GM23338 (cell line): ENCODE data around the gene ARID1B. TPM values are rescaled to one million over a fixed set of nuclear protein-coding genes. Genes with fewer than 3 reads are reported as not detected.

ENCODE experiments used
- ATAC-seq: fragments of 200-7000 bp; cut with Tn5 transposase; 3 replicates; pipeline ENCODE4 v1.9.1; 2020
- DNase-seq: peaks from one replicate; pipeline ENCODE4 v3.0.0-alpha.2; 2015; ENCODE audit warnings: low spot score
- H2AFZ ChIP-seq: fragments of 200-600 bp; sonication (generic); 2 replicates; pipeline ENCODE4 v1.8.0; 2016; ENCODE audit warnings: antibody characterized with exemption, mild to moderate bottlenecking, moderate library complexity
- H3F3A ChIP-seq: fragments of 200-600 bp; sonication (generic); replicated peaks from 2 replicates; pipeline ENCODE4 v1.8.0; 2017; ENCODE audit warnings: antibody characterized with exemption, mixed run types, low read depth
- H3K27ac ChIP-seq: fragments of 200-600 bp; sonication (generic); 2 replicates; pipeline ENCODE4 v1.6.1; 2016; ENCODE audit warnings: low read depth
- H3K27me3 ChIP-seq: fragments of 200-600 bp; sonication (generic); 2 replicates; pipeline ENCODE4 v1.8.0; 2016; ENCODE audit warnings: mild to moderate bottlenecking, mixed run types, moderate library complexity; ENCODE audit not compliant: insufficient read depth
- H3K36me3 ChIP-seq: fragments of 200-600 bp; sonication (generic); 2 replicates; pipeline ENCODE4 v1.8.0; 2016; ENCODE audit warnings: mild to moderate bottlenecking; ENCODE audit not compliant: insufficient read depth
- H3K4me1 ChIP-seq: fragments of 200-600 bp; sonication (generic); 2 replicates; pipeline ENCODE4 v1.8.0; 2016; ENCODE audit warnings: mild to moderate bottlenecking, moderate library complexity; ENCODE audit not compliant: insufficient read depth
- H3K4me2 ChIP-seq: fragments of 200-600 bp; sonication (generic); 2 replicates; pipeline ENCODE4 v1.7.1; 2017; ENCODE audit warnings: mixed run types
- H3K4me3 ChIP-seq: fragments of 200-600 bp; sonication (generic); 2 replicates; pipeline ENCODE4 v1.6.1; 2016; ENCODE audit warnings: mixed run types
- H3K79me2 ChIP-seq: fragments of 200-600 bp; sonication (generic); replicated peaks from 2 replicates; pipeline ENCODE4 v1.8.0; 2017; ENCODE audit warnings: mild to moderate bottlenecking; ENCODE audit not compliant: insufficient read depth
- H3K9me2 ChIP-seq: fragments of 200-600 bp; sonication (generic); 2 replicates; pipeline ENCODE4 v1.8.0; 2017; ENCODE audit not compliant: insufficient read depth
- H4K20me1 ChIP-seq: fragments of 200-600 bp; sonication (generic); replicated peaks from 2 replicates; pipeline ENCODE4 v1.8.0; 2017; ENCODE audit warnings: mild to moderate bottlenecking; ENCODE audit not compliant: insufficient read depth
- H3K27ac Mint-ChIP-seq: 2 replicates; pipeline ENCODE4 v1.8.0; 2020; ENCODE audit warnings: inconsistent platforms, mild to moderate bottlenecking, moderate library complexity, mixed read lengths
- H3K27me3 Mint-ChIP-seq: 3 replicates; pipeline ENCODE4 v1.8.0; 2022; ENCODE audit warnings: low read depth, mild to moderate bottlenecking, moderate library complexity, mixed read lengths, inconsistent platforms; ENCODE audit not compliant: insufficient read depth, poor library complexity
- H3K36me3 Mint-ChIP-seq: 3 replicates; pipeline ENCODE4 v1.8.0; 2021; ENCODE audit warnings: low read depth, mild to moderate bottlenecking, inconsistent platforms, moderate library complexity, mixed read lengths
- H3K4me1 Mint-ChIP-seq: 3 replicates; pipeline ENCODE4 v1.8.0; 2020; ENCODE audit warnings: mild to moderate bottlenecking, inconsistent platforms, mixed read lengths
- H3K4me3 Mint-ChIP-seq: 3 replicates; pipeline ENCODE4 v1.8.0; 2021; ENCODE audit warnings: moderate library complexity, mild to moderate bottlenecking, inconsistent platforms, mixed read lengths
- H3K9me3 Mint-ChIP-seq: 3 replicates; pipeline ENCODE4 v1.8.0; 2020; ENCODE audit warnings: moderate library complexity, mild to moderate bottlenecking, inconsistent platforms, mixed read lengths
- CREB1 ChIP-seq: fragments of 250-450 bp; sonication (Bioruptor Pico); IDR thresholded peaks from 2 replicates; pipeline ENCODE4 v1.5.0; 2020; ENCODE audit warnings: low read depth, mild to moderate bottlenecking, moderate library complexity
- CTCF ChIP-seq, 2 experiments: fragments of 200-600 bp in 1 of 2; sonication (generic) in 1 of 2; conservative IDR thresholded peaks; 2 replicates each; pipeline versions ENCODE4 v1.5.1 to v1.6.1; 2016 to 2017; ENCODE audit warnings: antibody characterized with exemption in 2 of 2, low read depth in 2 of 2, mild to moderate bottlenecking in 2 of 2, moderate library complexity in 1 of 2
- ETS1 ChIP-seq: IDR thresholded peaks from 2 replicates; pipeline ENCODE4 v1.6.1; 2016; ENCODE audit warnings: antibody characterized with exemption
- EZH2 ChIP-seq: fragments of 200-600 bp; sonication (generic); IDR thresholded peaks from one replicate; pipeline ENCODE4 v1.8.0; 2017; ENCODE audit warnings: antibody characterized with exemption, mild to moderate bottlenecking, low read depth; ENCODE audit not compliant: unreplicated experiment
- EZH2phosphoT487 ChIP-seq: fragments of 200-600 bp; sonication (generic); IDR thresholded peaks from one replicate; pipeline ENCODE4 v1.8.1; 2018; ENCODE audit warnings: antibody characterized with exemption; ENCODE audit not compliant: unreplicated experiment
- JUNB ChIP-seq: IDR thresholded peaks from one replicate; pipeline ENCODE4 v1.6.1; 2016; ENCODE audit warnings: antibody characterized with exemption; ENCODE audit not compliant: unreplicated experiment
- NANOG ChIP-seq: IDR thresholded peaks from 2 replicates; pipeline ENCODE4 v1.6.1; 2016; ENCODE audit warnings: antibody characterized with exemption, borderline replicate concordance
- POLR2AphosphoS5 ChIP-seq: IDR thresholded peaks from 2 replicates; pipeline ENCODE4 v1.6.1; 2016; ENCODE audit warnings: antibody characterized with exemption, low read depth
- REST ChIP-seq: IDR thresholded peaks from one replicate; pipeline ENCODE4 v1.6.1; 2018; ENCODE audit warnings: antibody characterized with exemption; ENCODE audit not compliant: unreplicated experiment
- STAT1 ChIP-seq: IDR thresholded peaks from one replicate; pipeline ENCODE4 v1.6.1; 2016; ENCODE audit warnings: antibody characterized with exemption; ENCODE audit not compliant: unreplicated experiment
- ZNF114 ChIP-seq: fragments of 250-450 bp; sonication (Bioruptor Pico); IDR thresholded peaks from 2 replicates; pipeline ENCODE4 v1.5.0; 2020; ENCODE audit warnings: mild to moderate bottlenecking, moderate library complexity
- ZNF331 ChIP-seq: fragments of 250-450 bp; sonication (Bioruptor Pico); IDR thresholded peaks from 2 replicates; pipeline ENCODE4 v1.5.0; 2020; ENCODE audit warnings: low read depth, mild to moderate bottlenecking, moderate library complexity
- ZNF462 ChIP-seq: fragments of 250-450 bp; sonication (Bioruptor Pico); IDR thresholded peaks from 2 replicates; pipeline ENCODE4 v1.5.0; 2020; ENCODE audit warnings: mild to moderate bottlenecking, moderate library complexity
- polyA plus RNA-seq: library from polyadenylated mRNA; unstranded; fragments of >200 nt; fragmentation: Nextera tagmentation; extraction: Ambion mirVana; gene quantifications from 2 replicates; pipeline ENCODE4 v1.2.1, GENCODE V29; 2016
- total RNA-seq: library from RNA; depleted of rRNA; stranded (reverse); fragments of >200 nt; shearing (Covaris generic); gene quantifications from 2 replicates; pipeline ENCODE4 v1.2.3, GENCODE V29; 2014

Gene ARID1B
- total and polyA plus RNA-seq, 2 experiments from 2014 or later: 59.3 to 72.2 TPM

- H3K27ac Mint-ChIP-seq: no peak overlapping the region
- Histone ChIP-seq H3F3A (0 out of 2 replicates have a peak, but pooled peaks cover 4% of the 10 kb centered on the region), H3K79me2 (peaks cover 72% of the 10 kb centered on the region), H3K36me3 (no peaks in the 10 kb centered on the region), H3K27me3 (no peaks in the 10 kb centered on the region), H3K4me1 (peaks cover 48% of the 10 kb centered on the region), H2AFZ (no peak overlapping the region), H3K9me2 (no peaks in the 10 kb centered on the region), H3K4me2 (peak overlapping the region; percentile 89), H4K20me1 (peaks cover 5% of the 10 kb centered on the region; the same call in 1 of the 2 replicates), H3K27ac (no peak overlapping the region), H3K4me3 (peak overlapping the region; percentile 73)
- peaks cover 13% of the 10 kb centered on the region for H3K27me3 Mint-ChIP-seq
- H3K4me1 Mint-ChIP-seq: peaks cover 59% of the 10 kb centered on the region
- ATAC-seq (no peak), DNase-seq (no peak)
- TF ChIP-seq CTCF (conservative IDR thresholded peaks at IDR 0.05; ENCODE audit: low read depth in 2 of 2) (no peak), ZNF114 (CRISPR knock-in tag) (no peak), CREB1 (CRISPR knock-in tag) (no peak), JUNB (no peak), NANOG (no peak), ZNF462 (CRISPR knock-in tag) (no peak), EZH2phosphoT487 (no peak), EZH2 (no peak), POLR2AphosphoS5 (no peak), ZNF331 (CRISPR knock-in tag) (no peak), ETS1 (no peak), REST (no peak), STAT1 (no peak)
- H3K36me3 Mint-ChIP-seq: peaks cover 11% of the 10 kb centered on the region; the same call in 2 of the 3 replicates
- no peaks in the 10 kb centered on the region; the same call in 2 of the 3 replicates for H3K9me3 Mint-ChIP-seq
- peak overlapping the region; percentile 95 for H3K4me3 Mint-ChIP-seq
Observed at GRCh38 chr6:156780962-156781853, 4.0 kb downstream of the ARID1B start.
